Testis (tissue), 3 donors: ENCODE measurements around the gene ENKD1. TPM values are rescaled to one million over a fixed set of nuclear protein-coding genes. Genes with fewer than 3 reads are reported as not detected.
A peak's percentile ranks its signal among the peaks of the same experiment; 100 is the strongest.

ENCODE experiments used
- DNase-seq: peaks from one replicate; pipeline ENCODE4 v3.0.0-alpha.2; 2019
- H3K27ac ChIP-seq, 2 donors: fragments of 200-600 bp; sonication (generic); one replicate each; pipeline ENCODE4 v1.5.1; 2019
- H3K27me3 ChIP-seq: fragments of 200-600 bp; sonication (generic); one replicate; pipeline ENCODE4 v1.5.1; 2019
- H3K36me3 ChIP-seq: fragments of 200-600 bp; sonication (generic); one replicate; pipeline ENCODE4 v1.5.1; 2017; ENCODE audit warnings: low read depth; ENCODE audit errors: missing control alignments
- H3K4me1 ChIP-seq: fragments of 200-600 bp; sonication (generic); one replicate; pipeline ENCODE4 v1.5.1; 2019
- H3K4me3 ChIP-seq, 2 donors: fragments of 200-600 bp; sonication (generic); one replicate each; pipeline ENCODE4 v1.5.1; 2017 to 2019
- H3K9me3 ChIP-seq: fragments of 200-600 bp; sonication (generic); one replicate; pipeline ENCODE4 v1.5.1; 2017
- POLR2A ChIP-seq: fragments of 450-650 bp; IDR thresholded peaks from one replicate; pipeline ENCODE4 v1.6.1; 2017; ENCODE audit warnings: antibody characterized with exemption, mild to moderate bottlenecking, moderate library complexity
- WGBS, 2 donors: methylation state at CpG; one replicate each; pipeline ENCODE4 v1.1.5; 2018; 5-methylcytosine and 5-hydroxymethylcytosine counted together
- intact Hi-C: fragments of 100-400 bp; cut with DNase I; formaldehyde crosslinking; loops from one replicate; pipeline ENCODE4 v1.15.1; 2023; ENCODE audit warnings: low total_unique reads
- polyA plus RNA-seq: library from polyadenylated mRNA; stranded (reverse); fragments of 350-450 nt; fragmentation: Illumina TruSeq; extraction: RNeasy Lipid Tissue Mini Kit (QIAGEN cat#74804); gene quantifications from one replicate; pipeline ENCODE4 v1.2.3, GENCODE V29; 2014; ENCODE audit warnings: low read depth, low replicate concordance; ENCODE audit not compliant: insufficient read depth
- total RNA-seq, 2 donors: library from RNA; depleted of rRNA; stranded (reverse); fragments of >200 nt; gene quantifications; one replicate each; pipeline ENCODE4 v1.2.3, GENCODE V29; 2016
- TF ChIP-seq, protein P1 (sequence below), 3 experiments: fragments of 450-650 bp in 2 of 3; fragments of 200-600 bp in 1 of 3; sonication (generic) in 1 of 3; IDR thresholded peaks; one replicate each; pipeline ENCODE4 v1.5.1; 2016 to 2019; ENCODE audit warnings: antibody characterized with exemption in 3 of 3, mild to moderate bottlenecking in 2 of 3, moderate library complexity in 1 of 3

Gene ENKD1
- total and polyA plus RNA-seq, 3 donors from 2014 or later: 37.7 to 53.3 (median 47.5) TPM

DNA sequence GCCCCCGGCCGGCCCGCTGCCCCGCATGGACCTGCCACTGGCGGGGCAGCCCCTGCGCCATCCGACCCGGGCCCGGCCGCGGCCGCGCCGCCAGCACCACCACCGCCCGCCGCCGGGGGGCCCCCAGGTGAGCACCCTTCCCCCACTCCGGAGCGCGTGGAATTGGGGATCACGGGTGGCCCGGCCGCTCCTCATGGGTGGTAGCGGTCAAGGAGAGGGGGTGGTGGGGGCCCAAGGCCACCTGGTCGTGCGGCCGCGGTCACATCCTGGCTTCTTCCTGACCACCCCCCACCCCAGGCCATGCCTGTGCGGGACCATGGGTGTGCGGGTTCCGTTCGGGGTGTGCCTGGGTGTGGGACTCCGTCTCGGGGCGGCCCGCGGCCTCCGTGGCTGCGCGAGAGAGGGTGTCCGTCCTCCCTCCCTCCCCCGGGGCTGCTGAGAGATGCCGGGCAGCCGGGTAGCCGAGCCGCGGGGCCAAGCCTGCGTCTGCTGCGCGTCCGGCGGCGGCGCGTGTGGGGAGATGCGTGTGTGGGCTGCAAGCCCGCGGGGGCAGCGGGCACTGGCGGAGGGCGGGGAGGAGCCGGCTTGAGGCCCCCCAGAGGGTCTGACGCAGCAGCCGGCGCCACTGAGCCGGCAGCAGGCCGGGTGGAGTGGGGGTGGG lies 13.3 kb downstream of the ENKD1 start:
- DNase-seq: no peak
- Histone ChIP-seq H3K36me3 (no peaks in the 10 kb centered on the region), H3K27me3 (no peaks in the 10 kb centered on the region), H3K9me3 (no peaks in the 10 kb centered on the region), H3K4me3 (peak overlapping the region in 1 of 2 donors; percentile 44), H3K27ac (no peak overlapping the region), H3K4me1 (peaks cover 7% of the 10 kb centered on the region)
- TF ChIP-seq, protein P1, sequence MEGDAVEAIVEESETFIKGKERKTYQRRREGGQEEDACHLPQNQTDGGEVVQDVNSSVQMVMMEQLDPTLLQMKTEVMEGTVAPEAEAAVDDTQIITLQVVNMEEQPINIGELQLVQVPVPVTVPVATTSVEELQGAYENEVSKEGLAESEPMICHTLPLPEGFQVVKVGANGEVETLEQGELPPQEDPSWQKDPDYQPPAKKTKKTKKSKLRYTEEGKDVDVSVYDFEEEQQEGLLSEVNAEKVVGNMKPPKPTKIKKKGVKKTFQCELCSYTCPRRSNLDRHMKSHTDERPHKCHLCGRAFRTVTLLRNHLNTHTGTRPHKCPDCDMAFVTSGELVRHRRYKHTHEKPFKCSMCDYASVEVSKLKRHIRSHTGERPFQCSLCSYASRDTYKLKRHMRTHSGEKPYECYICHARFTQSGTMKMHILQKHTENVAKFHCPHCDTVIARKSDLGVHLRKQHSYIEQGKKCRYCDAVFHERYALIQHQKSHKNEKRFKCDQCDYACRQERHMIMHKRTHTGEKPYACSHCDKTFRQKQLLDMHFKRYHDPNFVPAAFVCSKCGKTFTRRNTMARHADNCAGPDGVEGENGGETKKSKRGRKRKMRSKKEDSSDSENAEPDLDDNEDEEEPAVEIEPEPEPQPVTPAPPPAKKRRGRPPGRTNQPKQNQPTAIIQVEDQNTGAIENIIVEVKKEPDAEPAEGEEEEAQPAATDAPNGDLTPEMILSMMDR (IDR thresholded peaks at IDR 0.05): peak in 1 of 3 experiments; percentile 28
- no peak for TF ChIP-seq POLR2A
- 0 to 10% methylated on average over 12 to 37 of the region's 68 CpGs for WGBS, 2 donors
- intact Hi-C loops: no loop called here

DNA sequence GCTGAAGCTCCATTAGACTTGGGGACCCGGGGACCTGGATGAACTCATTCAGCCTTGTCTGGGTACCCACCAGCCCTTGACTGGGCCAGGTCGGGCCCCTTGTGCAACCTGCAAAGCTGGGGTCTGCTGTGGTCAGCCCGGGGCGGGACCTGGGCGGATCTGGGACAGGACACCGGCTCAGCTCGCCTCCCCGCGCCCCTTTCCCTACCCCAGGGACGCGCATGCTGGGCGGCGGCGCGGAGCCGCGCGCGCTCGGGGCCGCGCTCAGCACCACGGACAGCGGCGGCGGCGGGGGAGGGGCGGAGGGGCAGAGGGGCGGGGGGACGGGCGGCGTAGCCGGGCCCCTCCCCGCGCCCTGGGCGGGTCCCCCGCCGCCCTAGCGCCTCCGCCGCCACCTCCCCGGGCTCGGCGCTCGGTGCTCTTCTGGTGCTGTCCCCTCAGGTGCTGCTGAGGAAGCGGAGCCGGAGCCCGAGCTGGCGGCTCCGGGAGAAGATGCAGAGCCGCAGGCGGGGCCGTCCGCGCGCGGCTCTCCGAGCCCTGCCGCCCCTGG lies 13.9 kb downstream of the ENKD1 start:
- intact Hi-C loops: no loop called here
- WGBS, 2 donors: 3 to 40% methylated on average over 1 to 47 of the region's 59 CpGs
- TF ChIP-seq, protein P1 (IDR thresholded peaks at IDR 0.05): no peak
- TF ChIP-seq POLR2A: no peak
- H3K27me3 ChIP-seq: no peaks in the 10 kb centered on the region
- peaks cover 10% of the 10 kb centered on the region for H3K4me1 ChIP-seq
- no peaks in the 10 kb centered on the region for H3K9me3 ChIP-seq
- H3K36me3 ChIP-seq: no peaks in the 10 kb centered on the region
- no peak overlapping the region for H3K4me3 ChIP-seq
- no peak for DNase-seq
- H3K27ac ChIP-seq: no peak overlapping the region

DNA sequence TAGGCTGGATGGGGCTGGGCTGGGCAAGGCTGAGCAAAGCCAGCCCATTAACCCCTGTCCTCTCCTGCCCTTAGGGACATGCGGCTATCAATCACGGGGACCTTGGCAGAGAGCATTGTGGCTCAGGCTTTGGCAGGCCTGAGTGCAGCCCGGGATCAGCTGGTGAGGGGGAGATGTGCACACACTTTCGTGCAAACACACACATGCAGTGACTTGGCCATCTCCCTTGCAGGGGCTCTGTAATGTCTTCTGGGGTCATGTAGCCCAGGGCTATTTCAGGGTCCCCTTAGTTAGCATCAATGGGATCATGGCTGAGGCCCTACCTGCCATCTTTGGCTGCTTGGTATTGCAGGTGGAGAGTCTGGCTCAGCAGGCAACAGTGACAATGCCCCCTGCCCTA lies 14.7 kb downstream of the ENKD1 start:
- DNase-seq: no peak
- TF ChIP-seq, protein P1 (IDR thresholded peaks at IDR 0.05): no peak
- no peak for TF ChIP-seq POLR2A
- Histone ChIP-seq H3K9me3 (no peaks in the 10 kb centered on the region), H3K4me3 (no peak overlapping the region), H3K27ac (no peak overlapping the region), H3K36me3 (no peaks in the 10 kb centered on the region), H3K27me3 (no peaks in the 10 kb centered on the region), H3K4me1 (peaks cover 10% of the 10 kb centered on the region)
- WGBS, 2 donors: 67 to 77% methylated on average over 2 to 4 of the region's 4 CpGs
- intact Hi-C loops: no loop called here

DNA sequence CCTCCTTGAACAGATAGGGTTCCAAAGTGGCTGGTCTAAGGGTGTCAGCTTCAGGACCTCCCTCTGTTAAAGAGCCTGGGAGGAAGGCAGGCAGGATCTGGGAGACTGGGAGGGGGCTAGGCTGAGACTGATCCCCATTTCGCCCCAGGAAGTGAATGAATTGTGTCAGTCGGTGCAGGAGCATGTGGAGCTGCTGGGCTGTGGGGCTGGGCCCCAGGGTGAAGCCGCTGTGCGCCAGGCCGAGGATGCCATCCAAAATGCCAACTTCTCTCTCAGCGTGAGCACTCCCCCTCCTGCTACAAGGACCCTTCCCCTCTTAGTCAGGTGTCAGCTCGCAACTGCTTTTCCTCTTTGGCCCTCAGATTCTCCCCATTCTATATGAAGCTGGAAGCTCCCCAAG lies 15.5 kb downstream of the ENKD1 start:
- H3K27ac ChIP-seq: no peak overlapping the region
- 90 to 97% methylated on average over 7 of the region's 7 CpGs for WGBS, 2 donors
- intact Hi-C loops: no loop called here
- no peaks in the 10 kb centered on the region for H3K9me3 ChIP-seq
- DNase-seq: no peak
- no peaks in the 10 kb centered on the region for H3K36me3 ChIP-seq
- peaks cover 10% of the 10 kb centered on the region for H3K4me1 ChIP-seq
- TF ChIP-seq, protein P1 (IDR thresholded peaks at IDR 0.05): no peak
- no peak for TF ChIP-seq POLR2A
- H3K4me3 ChIP-seq: no peak overlapping the region
- no peaks in the 10 kb centered on the region for H3K27me3 ChIP-seq

DNA sequence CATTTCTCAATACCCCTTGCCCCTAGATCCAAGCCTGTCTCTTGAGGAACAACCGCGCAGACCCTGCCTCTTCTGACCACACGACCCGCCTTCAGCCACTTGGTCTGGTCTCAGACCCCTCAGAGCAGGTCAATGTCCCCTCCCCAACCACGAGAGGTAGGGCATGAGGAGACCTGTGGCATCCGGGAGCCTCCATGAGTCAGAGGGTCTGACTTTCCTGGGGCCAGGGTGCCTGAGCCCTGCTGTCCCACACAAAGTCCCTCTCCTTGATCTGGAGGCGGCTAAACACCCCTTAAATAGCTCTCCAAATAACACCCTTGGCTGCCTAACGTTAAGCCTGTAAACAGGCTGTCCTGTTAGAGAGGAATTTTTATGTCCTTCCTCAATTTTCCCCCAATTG lies 16.5 kb downstream of the ENKD1 start:
- no peak overlapping the region for H3K4me3 ChIP-seq

More for the DNA sequence above, 16.5 kb downstream of the ENKD1 start:
- DNase-seq: no peak
- Histone ChIP-seq H3K4me1 (peaks cover 10% of the 10 kb centered on the region), H3K27ac (no peak overlapping the region), H3K9me3 (no peaks in the 10 kb centered on the region), H3K36me3 (no peaks in the 10 kb centered on the region), H3K27me3 (no peaks in the 10 kb centered on the region)
- no peak for TF ChIP-seq POLR2A
- TF ChIP-seq, protein P1 (IDR thresholded peaks at IDR 0.05): no peak
- 58 to 63% methylated on average over 6 to 8 of the region's 8 CpGs for WGBS, 2 donors
- intact Hi-C loops: no loop called here
